PFSK-1 (cell line): ENCODE measurements around the gene CCDC86.

Source experiments
- POLR2AphosphoS5 ChIP-seq: IDR thresholded peaks from 2 replicates; pipeline ENCODE4 v1.6.1; 2012; ENCODE audit warnings: low read depth, mild to moderate bottlenecking, control low read depth, low read length, moderate library complexity
- REST ChIP-seq, 2 experiments: IDR thresholded peaks; 2 replicates each; pipeline versions ENCODE4 v1.6.1 to v1.8.0; 2011 to 2012; ENCODE audit warnings: low read depth in 2 of 2, low read length in 2 of 2, control low read depth in 1 of 2, inconsistent platforms in 1 of 2, mild to moderate bottlenecking in 1 of 2, moderate library complexity in 1 of 2; ENCODE audit not compliant: insufficient read depth in 1 of 2
- SIN3A ChIP-seq: IDR thresholded peaks from 2 replicates; pipeline ENCODE4 v1.6.1; 2012; ENCODE audit warnings: mild to moderate bottlenecking, low read length, moderate library complexity, borderline replicate concordance; ENCODE audit not compliant: insufficient read depth

DNA sequence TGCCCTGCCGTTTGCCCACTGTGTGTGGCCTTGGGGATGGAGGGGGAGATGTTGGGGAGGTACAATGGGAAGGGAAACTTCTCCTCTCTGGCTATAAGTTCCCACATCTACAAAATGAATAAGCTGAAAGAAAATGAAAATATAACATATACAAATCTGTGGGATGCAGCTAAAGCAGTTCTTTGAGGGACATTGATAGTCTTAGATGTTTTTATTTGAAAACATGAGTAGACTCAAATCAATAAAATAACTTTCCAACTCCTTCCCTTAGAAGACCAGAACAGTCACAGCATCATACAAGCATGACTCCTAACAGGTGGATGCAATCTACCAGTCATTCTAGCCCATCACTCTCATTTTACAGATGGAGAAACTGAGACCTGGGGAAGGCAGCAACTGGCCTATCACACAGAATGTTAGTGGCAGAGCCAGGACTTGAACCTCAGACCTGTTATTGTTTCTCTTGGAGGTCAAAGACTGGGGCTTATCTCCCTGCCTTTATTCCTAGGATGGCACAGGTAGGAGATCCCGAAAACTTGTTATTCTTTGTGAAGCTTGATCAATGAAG is 25.2 kb upstream of the CCDC86 start:
- no peak for TF ChIP-seq REST (IDR thresholded peaks at IDR 0.05; ENCODE audit: insufficient read depth in 1 of 2, low read depth in 2 of 2, low read length in 2 of 2)
- no peak for TF ChIP-seq SIN3A
- TF ChIP-seq POLR2AphosphoS5: no peak
